Kidney (tissue), 14 donors: ENCODE data around the gene CDH12. TPM values are rescaled to one million over a fixed set of nuclear protein-coding genes. Genes with fewer than 3 reads are reported as not detected.

ENCODE experiments used
- DNase-seq, 5 donors: peaks; one replicate each; pipeline ENCODE4 v3.0.0-alpha.2; 2013 to 2020
- FAIRE-seq: peaks from 2 replicates; lab custom pipeline; 2012; peaks lifted over from hg19 to GRCh38; lab: Jason Lieb, UNC
- H3K27ac ChIP-seq, 2 donors: one replicate each; pipeline ENCODE4 v1.7.0; 2013; ENCODE audit warnings: low read depth in 2 of 2, low read length in 2 of 2, inconsistent platforms in 1 of 2
- H3K27me3 ChIP-seq: one replicate; pipeline ENCODE4 v1.7.1; 2013; ENCODE audit warnings: low read length, inconsistent platforms; ENCODE audit not compliant: control insufficient read depth, insufficient read depth
- H3K36me3 ChIP-seq, 3 donors: one replicate each; pipeline versions ENCODE4 v1.7.0 to v1.7.1; 2013; ENCODE audit warnings: low read length in 3 of 3, control low read depth in 1 of 3, inconsistent platforms in 1 of 3; ENCODE audit not compliant: insufficient read depth in 3 of 3, control insufficient read depth in 2 of 3
- H3K4me1 ChIP-seq, 3 donors: one replicate each; pipeline versions ENCODE4 v1.7.0 to v1.7.1; 2013; ENCODE audit warnings: low read length in 3 of 3, inconsistent platforms in 1 of 3, low read depth in 1 of 3; ENCODE audit not compliant: control insufficient read depth in 2 of 3, insufficient read depth in 2 of 3
- H3K4me3 ChIP-seq, 3 donors: one replicate each; pipeline versions ENCODE4 v1.7.0 to v1.8.1; 2013; ENCODE audit warnings: low read length in 3 of 3, control low read depth in 1 of 3, inconsistent platforms in 1 of 3
- H3K9ac ChIP-seq, 3 donors: one replicate each; pipeline versions ENCODE4 v1.7.0 to v1.7.1; 2013; ENCODE audit warnings: low read length in 3 of 3, control low read depth in 1 of 3, inconsistent platforms in 1 of 3
- H3K9me3 ChIP-seq, 3 donors: one replicate each; pipeline versions ENCODE4 v1.7.0 to v1.7.1; 2013; ENCODE audit warnings: low read length in 3 of 3, control low read depth in 1 of 3, inconsistent platforms in 1 of 3; ENCODE audit not compliant: control insufficient read depth in 2 of 3, insufficient read depth in 1 of 3
- CTCF ChIP-seq: IDR thresholded peaks from 3 replicates; pipeline ENCODE4 v1.5.1; 2012; ENCODE audit warnings: mild to moderate bottlenecking, moderate library complexity, borderline replicate concordance; ENCODE audit not compliant: insufficient read depth; ENCODE audit errors: extremely low read depth
- intact Hi-C: fragments of 100-400 bp; cut with DNase I; formaldehyde crosslinking; loops from one replicate; pipeline ENCODE4 v1.11.1; 2022
- polyA plus RNA-seq: library from polyadenylated mRNA; stranded (reverse); fragments of 350-450 nt; fragmentation: Illumina TruSeq; extraction: RNeasy Lipid Tissue Mini Kit (QIAGEN cat#74804); gene quantifications from one replicate; pipeline ENCODE4 v1.2.3, GENCODE V29; 2014; ENCODE audit warnings: low read depth, low replicate concordance; ENCODE audit not compliant: insufficient read depth
- total RNA-seq: library from RNA; stranded (reverse); fragmentation: NEBNext Ultra II Directional; extraction: Animal tissue kit (Norgen Biotek cat#: 25700); gene quantifications from one replicate; pipeline ENCODE4 v1.2.1, GENCODE V29; 2021
- donor health status: control.
- donor health status: control.
- donor health status: control.
- donor health status: control.
- donor health status: control.
- donor health status: DM: yes; HTN: yes; CAD: no.
- donor health status: Normal renal cell carcinoma (clear cell type).

The CDH12 gene
- total and polyA plus RNA-seq, 2 donors from 2014 or later, result 0.17 TPM; not detected in 1

- no peaks in the 10 kb centered on the region for H3K36me3 ChIP-seq
- FAIRE-seq, result no peak
These were observed 1114.0 kb downstream of the CDH12 start for GRCh38 chr5:21739096-21739495.

GRCh38 chr5:21723500-21723899, 1129.6 kb downstream of the CDH12 start:
- Histone ChIP-seq H3K27ac (no peak overlapping the region), H3K36me3 (no peaks in the 10 kb centered on the region), H3K4me1 (no peaks in the 10 kb centered on the region), H3K9me3 (peaks cover 0 to 3% (median 0%) of the 10 kb centered on the region in 3 donors), H3K4me3 (no peak overlapping the region), H3K9ac (no peak overlapping the region), H3K27me3 (no peaks in the 10 kb centered on the region)
- TF ChIP-seq CTCF, result no peak
- intact Hi-C loops, result no loop called here
- FAIRE-seq (no peak), DNase-seq (no peak)

More at GRCh38 chr5:21739096-21739495, 1114.0 kb downstream of the CDH12 start:
- DNase-seq, result no peak
- Histone ChIP-seq H3K27me3 (no peaks in the 10 kb centered on the region), H3K27ac (no peak overlapping the region), H3K9me3 (no peaks in the 10 kb centered on the region), H3K4me3 (no peak overlapping the region), H3K9ac (no peak overlapping the region), H3K4me1 (no peaks in the 10 kb centered on the region)
- no peak for TF ChIP-seq CTCF
- intact Hi-C loops, result no loop called here

- intact Hi-C loops, result no loop called here
- peak in 2 of 5 donors; percentile 43 to 81 for DNase-seq
- H3K9ac ChIP-seq, result no peak overlapping the region
- no peaks in the 10 kb centered on the region for H3K9me3 ChIP-seq
- no peaks in the 10 kb centered on the region for H3K27me3 ChIP-seq
- no peak for TF ChIP-seq CTCF
- H3K36me3 ChIP-seq, result no peaks in the 10 kb centered on the region
- no peak overlapping the region for H3K27ac ChIP-seq
- no peaks in the 10 kb centered on the region for H3K4me1 ChIP-seq
- H3K4me3 ChIP-seq, result no peak overlapping the region
- no peak for FAIRE-seq
These were observed 1141.0 kb downstream of the CDH12 start for GRCh38 chr5:21711866-21712758.
